ENCODE measurements around the gene ECE1.

DNA sequence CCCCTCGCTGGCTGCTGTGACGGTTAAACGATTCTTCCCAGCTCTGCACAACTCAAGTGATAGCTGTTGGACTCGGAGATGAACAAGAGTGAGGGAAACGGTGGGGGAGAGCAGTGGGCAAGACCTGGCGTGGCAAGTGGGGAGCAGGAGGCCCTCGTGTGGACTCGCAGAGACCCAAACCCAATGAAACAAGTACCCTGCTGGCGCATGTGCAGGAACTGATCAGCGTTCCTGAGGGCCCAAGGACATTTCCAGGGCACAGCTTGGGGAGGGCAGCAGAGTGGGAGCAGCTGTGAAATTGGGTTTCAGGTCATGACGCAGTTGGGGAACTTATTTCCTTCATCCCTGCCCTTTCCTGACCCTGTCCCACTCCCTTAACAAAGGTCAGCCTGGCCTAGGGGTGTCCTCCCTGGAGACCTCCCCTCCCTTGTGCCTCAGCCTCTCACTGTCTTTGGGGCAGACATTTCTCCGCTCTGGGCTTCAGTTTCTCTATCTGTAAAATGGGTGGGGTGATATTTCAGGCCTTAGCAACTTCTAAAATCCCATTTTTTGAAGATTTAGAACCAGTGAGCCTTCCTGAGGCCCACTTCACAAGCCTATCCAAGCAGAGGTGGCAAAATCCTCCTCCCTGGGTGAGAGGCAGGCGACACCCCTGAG lies 27.9 kb upstream of the ECE1 start:
- TF ChIP-seq, protein P1, sequence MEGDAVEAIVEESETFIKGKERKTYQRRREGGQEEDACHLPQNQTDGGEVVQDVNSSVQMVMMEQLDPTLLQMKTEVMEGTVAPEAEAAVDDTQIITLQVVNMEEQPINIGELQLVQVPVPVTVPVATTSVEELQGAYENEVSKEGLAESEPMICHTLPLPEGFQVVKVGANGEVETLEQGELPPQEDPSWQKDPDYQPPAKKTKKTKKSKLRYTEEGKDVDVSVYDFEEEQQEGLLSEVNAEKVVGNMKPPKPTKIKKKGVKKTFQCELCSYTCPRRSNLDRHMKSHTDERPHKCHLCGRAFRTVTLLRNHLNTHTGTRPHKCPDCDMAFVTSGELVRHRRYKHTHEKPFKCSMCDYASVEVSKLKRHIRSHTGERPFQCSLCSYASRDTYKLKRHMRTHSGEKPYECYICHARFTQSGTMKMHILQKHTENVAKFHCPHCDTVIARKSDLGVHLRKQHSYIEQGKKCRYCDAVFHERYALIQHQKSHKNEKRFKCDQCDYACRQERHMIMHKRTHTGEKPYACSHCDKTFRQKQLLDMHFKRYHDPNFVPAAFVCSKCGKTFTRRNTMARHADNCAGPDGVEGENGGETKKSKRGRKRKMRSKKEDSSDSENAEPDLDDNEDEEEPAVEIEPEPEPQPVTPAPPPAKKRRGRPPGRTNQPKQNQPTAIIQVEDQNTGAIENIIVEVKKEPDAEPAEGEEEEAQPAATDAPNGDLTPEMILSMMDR (IDR thresholded peaks at IDR 0.05) = no peak
- TF ChIP-seq POLR2A (IDR thresholded peaks at IDR 0.05) = no peak
